NCI-H1048 (cell line): ENCODE results near the gene ADORA2A.

Experiments used
- DNase-seq: peaks from one replicate; lab custom pipeline; 2025; lab: John Stamatoyannopoulos, UW

The ADORA2A gene

GRCh38 chr22:24453853-24454252, 26.5 kb downstream of the ADORA2A start:
- no peak for DNase-seq

- DNase-seq: no peak
Measured at GRCh38 chr22:24455039-24455438, 27.6 kb downstream of the ADORA2A start.

GRCh38 chr22:24455751-24456426, 28.5 kb downstream of the ADORA2A start:
- no peak for DNase-seq

GRCh38 chr22:24457894-24458420, 30.6 kb downstream of the ADORA2A start:
- no peak for DNase-seq

- no peak for DNase-seq
Measured at GRCh38 chr22:24459911-24460310, 32.5 kb downstream of the ADORA2A start.

- DNase-seq: no peak
Measured at GRCh38 chr22:24460418-24461089, 33.2 kb downstream of the ADORA2A start.

GRCh38 chr22:24463071-24463760, 35.8 kb downstream of the ADORA2A start:
- no peak for DNase-seq

- DNase-seq: no peak
Measured at GRCh38 chr22:24465566-24465965, 38.2 kb downstream of the ADORA2A start.

- DNase-seq: no peak
Measured at GRCh38 chr22:24465975-24466374, 38.6 kb downstream of the ADORA2A start.

- no peak for DNase-seq
Measured at GRCh38 chr22:24466716-24467328, 39.4 kb downstream of the ADORA2A start.

GRCh38 chr22:24467340-24467739, 39.9 kb downstream of the ADORA2A start:
- DNase-seq: no peak

GRCh38 chr22:24471570-24471969, 44.2 kb downstream of the ADORA2A start:
- no peak for DNase-seq

GRCh38 chr22:24473284-24473683, 45.9 kb downstream of the ADORA2A start:
- no peak for DNase-seq

- DNase-seq: no peak
Measured at GRCh38 chr22:24474221-24474620, 46.8 kb downstream of the ADORA2A start.

GRCh38 chr22:24474649-24475255, 47.4 kb downstream of the ADORA2A start:
- DNase-seq: no peak

GRCh38 chr22:24481641-24482040, 54.2 kb downstream of the ADORA2A start:
- no peak for DNase-seq

GRCh38 chr22:24482575-24482974, 55.2 kb downstream of the ADORA2A start:
- DNase-seq: no peak

- no peak for DNase-seq
Measured at GRCh38 chr22:24482998-24483397, 55.6 kb downstream of the ADORA2A start.

GRCh38 chr22:24483976-24484545, 56.7 kb downstream of the ADORA2A start:
- DNase-seq: no peak

GRCh38 chr22:24485170-24485569, 57.8 kb downstream of the ADORA2A start:
- no peak for DNase-seq

- no peak for DNase-seq
Measured at GRCh38 chr22:24485608-24486007, 58.2 kb downstream of the ADORA2A start.

- no peak for DNase-seq
Measured at GRCh38 chr22:24486501-24486921, 59.1 kb downstream of the ADORA2A start.
